C1 segment of cervical spinal cord (tissue), 14 donors: ENCODE measurements around the gene SLC44A3.
A peak's percentile ranks its signal among the peaks of the same experiment; 100 is the strongest.

Source experiments
- DNase-seq, 14 donors: peaks; one replicate each; lab custom pipeline; 2025; lab: John Stamatoyannopoulos, UW

The SLC44A3 gene

DNA sequence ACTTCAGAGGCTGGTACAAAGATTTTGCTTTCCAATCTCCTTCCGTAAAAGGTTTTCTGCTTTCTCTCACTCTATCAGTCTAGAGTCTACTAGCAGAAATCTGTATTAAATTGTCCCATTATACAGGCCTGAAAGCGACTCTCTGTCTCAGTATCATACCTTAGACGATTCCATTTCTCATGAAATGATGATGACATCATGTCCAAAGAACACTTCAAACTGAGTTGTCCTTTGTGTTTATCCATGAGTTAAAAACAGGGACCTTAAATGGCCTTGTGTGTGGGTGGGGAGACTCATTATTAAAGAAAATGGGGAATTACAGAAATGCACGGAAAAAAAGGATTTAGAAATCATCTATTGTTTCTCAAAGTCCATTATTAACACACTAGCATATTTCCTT, 21.0 kb upstream of the SLC44A3 start:
- DNase-seq: no peak

DNA sequence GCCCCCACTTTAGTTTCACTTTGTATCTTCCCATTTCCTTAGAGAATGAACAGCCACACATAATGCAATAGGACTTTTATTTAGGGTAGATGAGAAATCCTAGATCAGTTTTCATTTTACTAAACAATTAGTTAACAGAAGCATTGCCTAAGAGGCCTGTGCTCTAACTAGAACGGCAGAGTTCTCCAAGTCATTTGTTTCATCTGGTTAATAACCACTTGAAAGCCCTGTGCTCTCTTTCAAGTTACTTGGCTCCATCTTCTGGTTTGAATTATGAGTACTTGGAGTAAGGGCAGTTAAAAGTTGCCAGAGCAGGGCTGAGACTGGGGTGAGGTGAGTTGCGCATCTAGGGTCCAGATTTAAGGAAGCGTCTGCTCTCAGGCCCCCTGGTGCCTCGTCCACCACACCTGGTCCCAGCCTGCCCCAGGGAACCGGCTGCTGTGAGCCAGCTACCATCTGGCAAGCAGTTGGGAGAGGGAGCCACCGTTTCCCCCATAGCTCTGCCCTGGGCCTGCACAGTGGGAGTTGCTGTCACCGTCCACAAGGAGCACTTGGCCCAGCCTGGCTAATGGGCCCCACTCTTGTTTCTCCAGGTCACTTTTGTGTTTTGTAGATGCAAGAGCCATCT, 18.1 kb upstream of the SLC44A3 start:
- peak in 6 of 14 donors; percentile 4 to 26 (median 16) for DNase-seq

DNA sequence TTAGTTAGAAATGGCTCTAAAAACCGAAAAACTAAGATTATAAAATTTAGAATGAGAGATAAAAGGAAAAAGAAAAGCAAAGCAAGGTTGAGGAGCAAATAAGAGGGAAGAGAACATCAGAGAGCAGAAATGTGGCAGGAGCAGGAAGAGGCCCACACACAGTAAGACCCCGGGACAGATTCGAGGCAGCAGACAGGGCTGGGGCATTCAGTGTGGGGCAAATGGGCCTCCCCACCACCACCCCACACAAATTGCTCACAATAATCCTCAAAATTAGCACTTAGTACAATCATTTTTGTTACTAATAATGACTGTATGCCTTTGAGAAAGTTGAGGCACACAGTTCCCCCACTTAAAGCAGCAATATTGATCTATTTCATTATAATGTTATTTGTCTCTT, 17.1 kb upstream of the SLC44A3 start:
- DNase-seq: no peak

DNA sequence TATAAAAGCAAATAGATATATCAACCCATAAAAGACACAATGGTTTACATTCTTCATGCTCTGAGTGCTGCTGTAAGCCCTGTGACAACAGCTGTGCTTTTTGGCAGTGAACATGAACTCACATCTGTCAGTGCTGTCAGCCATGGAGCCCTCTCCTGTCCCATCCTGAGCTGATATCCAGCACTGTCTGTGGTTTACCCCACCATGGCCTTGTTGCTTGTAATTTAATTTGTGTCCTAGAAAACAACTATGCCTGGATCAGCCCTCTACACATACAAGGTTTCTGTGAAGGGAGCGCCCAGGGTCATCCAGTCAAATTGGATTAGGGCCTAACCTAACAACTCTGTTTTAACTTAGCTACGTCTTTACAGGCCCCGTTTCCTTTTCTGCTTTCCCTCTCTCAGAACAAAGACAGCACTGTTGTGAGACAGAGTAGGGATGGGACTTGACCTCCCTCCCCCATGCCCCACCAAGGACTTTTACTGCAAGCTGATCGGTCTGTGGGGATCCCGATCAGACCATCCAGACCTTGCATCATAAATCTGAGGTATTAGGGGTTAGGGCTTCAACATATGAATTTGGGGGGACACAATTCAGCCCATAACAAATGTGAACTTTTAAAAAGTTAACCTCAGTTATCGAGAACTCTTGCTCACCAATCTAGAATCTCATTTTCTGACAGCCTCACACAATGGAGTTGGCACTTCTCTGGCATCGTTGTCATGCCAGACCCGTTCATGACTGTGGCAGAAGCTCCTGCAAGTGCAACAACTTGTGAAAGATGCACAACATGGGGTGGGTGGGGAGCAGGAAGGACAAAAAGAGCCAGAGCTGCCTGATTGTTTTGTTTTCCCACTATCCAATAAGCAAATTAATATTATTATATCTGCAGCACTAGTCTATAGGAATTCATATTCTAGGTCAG, 16.4 kb upstream of the SLC44A3 start:
- DNase-seq: peak in 9 of 14 donors; percentile 23 to 64 (median 59)

DNA sequence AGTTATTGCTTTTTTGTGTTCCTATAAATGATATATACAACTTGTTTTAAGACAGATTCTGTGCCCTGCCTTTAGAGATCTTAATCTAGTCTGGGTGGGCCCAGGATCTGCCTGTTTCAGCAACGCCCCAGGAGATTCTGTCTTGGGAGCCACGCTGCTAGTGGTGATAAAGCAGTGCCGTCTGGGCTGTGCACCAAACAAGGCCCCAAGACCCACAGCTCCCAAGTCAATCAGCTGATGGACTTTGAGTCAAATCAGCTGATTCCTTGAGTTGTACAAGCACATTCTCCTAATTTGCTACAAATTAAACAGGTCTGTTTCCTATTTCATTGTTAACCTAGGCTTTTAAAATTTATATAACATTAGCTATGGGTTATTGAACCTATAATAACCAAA, 15.7 kb upstream of the SLC44A3 start:
- no peak for DNase-seq

- DNase-seq: peak in 9 of 14 donors; percentile 12 to 60 (median 30)
Observed at GRCh38 chr1:94805912-94806311, 14.2 kb upstream of the SLC44A3 start.

GRCh38 chr1:94806441-94806871, 13.7 kb upstream of the SLC44A3 start:
- peak in 1 of 14 donors; percentile 65 for DNase-seq

DNA sequence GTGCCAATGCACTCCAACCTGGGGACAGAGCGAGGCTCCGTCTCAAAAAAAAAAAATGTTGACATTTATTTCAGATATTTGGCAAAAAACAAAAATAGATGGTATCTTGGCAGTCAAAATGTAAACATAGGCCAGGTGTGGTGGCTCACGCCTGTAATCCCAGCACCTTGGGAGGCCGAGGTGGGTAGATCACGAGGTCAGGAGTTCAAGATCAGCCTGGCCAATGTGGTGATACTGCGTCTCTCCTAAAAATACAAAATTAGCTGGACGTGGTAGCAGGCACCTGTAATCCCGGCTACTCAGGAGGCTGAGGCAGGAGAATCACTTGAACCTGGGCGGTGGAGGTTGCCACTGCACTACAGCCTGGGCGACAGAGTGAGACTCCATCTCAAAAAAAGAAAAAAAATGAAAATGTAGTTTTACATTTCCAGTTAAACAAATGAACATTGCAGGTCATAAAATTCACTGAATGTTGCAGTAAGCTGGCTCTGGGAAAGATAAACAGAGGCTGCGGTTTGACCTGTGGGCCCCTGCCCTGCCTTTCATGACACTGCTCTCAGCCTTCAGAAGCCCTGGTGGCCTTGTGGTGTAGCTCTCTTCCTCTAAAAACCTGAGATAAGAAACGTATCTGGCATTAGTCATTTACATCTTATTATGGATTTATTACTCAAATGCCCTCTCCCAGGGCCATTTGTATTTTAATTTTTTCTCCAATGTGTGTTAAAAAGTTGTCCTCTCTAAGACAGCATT, 12.2 kb upstream of the SLC44A3 start:
- no peak for DNase-seq

DNA sequence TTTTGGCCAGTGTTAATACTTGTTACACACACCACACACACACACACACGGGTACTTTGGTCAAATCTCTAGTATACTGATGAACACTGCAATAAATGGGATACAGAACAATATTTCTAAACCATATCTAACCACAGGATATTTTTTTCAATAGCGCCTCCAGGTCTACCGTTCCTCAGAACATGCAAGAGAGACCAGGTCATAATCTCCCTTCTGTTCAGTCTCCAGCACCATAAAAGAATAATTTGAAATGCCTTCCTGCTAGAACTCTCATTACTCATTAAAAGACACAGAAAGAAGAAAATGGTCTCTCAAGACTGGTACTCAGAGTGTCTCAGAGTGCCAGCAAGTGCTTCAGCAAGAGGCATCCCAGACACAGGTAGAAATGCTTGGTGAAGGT, 11.5 kb upstream of the SLC44A3 start:
- DNase-seq: no peak

GRCh38 chr1:94812985-94813384, 7.2 kb upstream of the SLC44A3 start:
- no peak for DNase-seq

DNA sequence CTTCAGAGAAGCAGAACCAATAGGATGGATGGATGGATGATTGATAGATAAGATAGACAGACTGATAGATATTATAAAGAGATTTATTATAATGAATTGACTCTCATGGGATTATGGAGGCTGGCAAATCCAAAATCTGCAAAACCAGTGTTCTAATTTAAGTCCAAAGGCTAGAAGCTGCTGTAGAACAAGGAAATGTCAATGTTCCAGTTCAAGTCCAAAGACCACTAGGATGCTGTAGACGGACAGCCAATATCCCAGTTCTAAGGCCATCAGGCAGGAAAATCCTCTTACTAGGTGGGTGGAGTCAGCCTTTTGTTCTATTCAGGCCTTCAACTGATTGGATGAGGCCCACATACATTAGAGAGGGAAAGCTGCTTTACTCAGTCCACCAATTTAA, 4.1 kb upstream of the SLC44A3 start:
- no peak for DNase-seq

- DNase-seq: peak in 1 of 14 donors; percentile 20
Observed at GRCh38 chr1:94817712-94818111, 2.4 kb upstream of the SLC44A3 start.

GRCh38 chr1:94819238-94819944, 766 bp upstream of the SLC44A3 start:
- DNase-seq: peak in 1 of 14 donors; percentile 44

DNA sequence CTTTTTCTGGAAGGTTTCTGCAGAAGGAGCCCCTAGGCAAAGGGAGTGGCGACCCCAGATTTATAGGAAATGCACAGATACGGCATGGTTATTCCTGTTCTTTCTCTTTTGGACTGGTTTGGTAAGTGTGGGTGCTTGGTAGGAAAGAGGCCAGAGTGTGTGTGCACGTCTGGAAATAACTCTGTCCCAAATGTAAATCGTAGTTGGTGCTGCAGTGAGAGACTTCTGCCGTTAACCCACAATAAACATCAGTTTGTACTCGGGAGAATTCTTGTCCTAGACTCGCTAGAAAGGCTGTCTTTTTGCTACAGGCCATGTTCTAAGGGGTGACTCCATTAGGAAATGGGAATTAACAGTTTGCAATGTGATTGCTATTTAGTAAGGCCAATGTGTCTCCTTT, 779 bp downstream of the SLC44A3 start:
- peak in 1 of 14 donors; percentile 53 for DNase-seq

DNA sequence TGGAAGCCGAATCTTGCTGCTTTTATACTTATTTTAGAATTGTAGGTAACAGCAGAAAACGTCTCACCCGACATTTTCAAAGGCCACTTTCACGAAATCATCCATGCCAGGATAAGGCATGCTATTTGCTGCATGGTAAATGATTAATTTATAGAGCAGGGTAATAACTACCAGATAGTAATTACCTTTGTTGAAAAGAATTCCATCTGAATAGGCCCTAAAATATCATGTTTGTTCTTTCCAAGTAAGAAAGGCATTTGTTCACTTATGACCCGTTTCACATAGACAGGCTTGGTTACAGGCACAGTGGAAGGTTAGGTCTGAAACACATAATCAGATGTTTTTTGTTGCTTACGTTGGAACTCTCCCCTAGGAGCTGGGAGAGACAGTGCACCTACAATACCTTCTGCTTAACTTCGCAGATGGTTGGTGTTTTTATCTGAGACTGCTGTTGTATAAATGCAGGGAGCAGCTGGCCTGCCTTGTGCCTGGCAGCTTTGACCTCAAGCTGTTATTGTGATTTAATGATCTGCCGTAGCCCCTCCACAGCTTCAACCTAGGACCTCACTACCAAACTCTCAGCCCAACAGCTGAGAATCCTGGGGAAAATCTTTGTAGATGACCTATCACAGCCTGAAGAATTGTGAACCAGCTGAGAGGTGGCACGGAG, 1.6 kb downstream of the SLC44A3 start:
- peak in 1 of 14 donors; percentile 51 for DNase-seq

GRCh38 chr1:94823116-94823515, 3.0 kb downstream of the SLC44A3 start:
- no peak for DNase-seq

GRCh38 chr1:94825936-94826335, 5.8 kb downstream of the SLC44A3 start:
- no peak for DNase-seq

DNA sequence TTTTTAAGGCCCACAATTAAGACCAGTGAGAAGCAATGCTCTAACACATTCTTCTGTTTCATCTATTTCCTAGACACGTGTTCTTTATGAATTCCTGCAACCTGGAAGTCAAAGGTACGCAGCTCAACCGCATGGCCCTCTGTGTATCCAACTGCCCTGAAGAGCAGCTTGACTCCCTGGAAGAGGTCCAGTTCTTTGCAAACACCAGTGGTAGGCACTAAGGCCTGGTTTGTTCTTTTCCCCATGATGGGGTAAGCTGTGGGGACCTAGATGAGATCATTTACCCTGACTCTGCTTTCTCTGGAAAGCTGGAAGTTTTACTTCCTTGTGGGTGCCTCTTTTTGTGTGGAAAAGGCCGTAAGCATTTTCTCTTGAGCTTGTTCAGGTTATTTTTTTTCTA, 7.3 kb downstream of the SLC44A3 start:
- peak in 1 of 14 donors; percentile 10 for DNase-seq

GRCh38 chr1:94828251-94828650, 8.1 kb downstream of the SLC44A3 start:
- DNase-seq: no peak

- DNase-seq: no peak
Observed at GRCh38 chr1:94831641-94832040, 11.5 kb downstream of the SLC44A3 start.

- DNase-seq: no peak
Observed at GRCh38 chr1:94832446-94832845, 12.3 kb downstream of the SLC44A3 start.
